ENCODE measurements around the gene TMEM250.

TMEM250 gene

GRCh38 chr9:136083558-136084062 is 35.1 kb downstream of the TMEM250 start:
- no peak for DNase-seq

- peak; percentile 0 for DNase-seq
Observed at GRCh38 chr9:136082496-136083361, 35.9 kb downstream of the TMEM250 start.

- DNase-seq, result peak; percentile 0
Observed at GRCh38 chr9:136081826-136082495, 36.7 kb downstream of the TMEM250 start.

- peak; percentile 19 for DNase-seq
Observed at GRCh38 chr9:136081113-136081825, 37.4 kb downstream of the TMEM250 start.

- DNase-seq, result peak; percentile 1
Observed at GRCh38 chr9:136080716-136081112, 38.0 kb downstream of the TMEM250 start.

GRCh38 chr9:136079916-136080246 is 38.8 kb downstream of the TMEM250 start:
- no peak for DNase-seq

- peak; percentile 7 for DNase-seq
Observed at GRCh38 chr9:136079211-136079915, 39.3 kb downstream of the TMEM250 start.

- peak; percentile 1 for DNase-seq
Observed at GRCh38 chr9:136078498-136079011, 40.1 kb downstream of the TMEM250 start.

GRCh38 chr9:136078024-136078423 is 40.7 kb downstream of the TMEM250 start:
- DNase-seq, result no peak

GRCh38 chr9:136077491-136077890 is 41.2 kb downstream of the TMEM250 start:
- no peak for DNase-seq

GRCh38 chr9:136075881-136076678 is 42.6 kb downstream of the TMEM250 start:
- no peak for DNase-seq

GRCh38 chr9:136075134-136075841 is 43.4 kb downstream of the TMEM250 start:
- peak; percentile 0 for DNase-seq

- DNase-seq, result no peak
Observed at GRCh38 chr9:136074706-136075105, 44.0 kb downstream of the TMEM250 start.
